HG03060 (cell line): ENCODE results near the gene LRRC4C.

Experiments used
- ATAC-seq: cut with Tn5 transposase; IDR thresholded peaks from one replicate; pipeline ENCODE4 v1.9.1; 2021; ENCODE audit warnings: low read depth, moderate number of reproducible peaks; ENCODE audit not compliant: unreplicated experiment

The LRRC4C gene

DNA sequence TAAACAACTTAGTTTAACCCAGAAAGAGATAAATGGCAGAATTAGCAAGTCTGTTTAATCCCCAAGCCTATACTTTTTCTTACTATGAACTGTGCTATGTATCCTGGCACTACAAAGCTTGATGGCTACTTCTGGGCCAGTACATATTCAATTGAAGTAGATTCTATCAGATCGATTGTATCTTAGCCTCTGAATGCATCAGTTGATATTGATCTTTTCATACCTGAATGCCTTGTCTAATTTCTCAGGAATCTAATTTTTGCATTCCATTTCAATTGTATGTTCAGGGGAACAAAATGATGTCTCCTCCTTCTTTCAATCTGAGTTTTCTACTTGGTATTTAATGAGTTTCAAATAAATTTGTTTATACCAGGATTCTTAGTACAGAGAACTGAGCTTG lies 1137.9 kb downstream of the LRRC4C start:
- ATAC-seq, result no peak

GRCh38 chr11:40316171-40316570 lies 1143.3 kb downstream of the LRRC4C start:
- no peak for ATAC-seq

GRCh38 chr11:40315122-40315521 lies 1144.3 kb downstream of the LRRC4C start:
- ATAC-seq, result no peak

- no peak for ATAC-seq
These were observed 1145.1 kb downstream of the LRRC4C start for GRCh38 chr11:40314327-40314726.

GRCh38 chr11:40306938-40307548 lies 1152.4 kb downstream of the LRRC4C start:
- no peak for ATAC-seq

DNA sequence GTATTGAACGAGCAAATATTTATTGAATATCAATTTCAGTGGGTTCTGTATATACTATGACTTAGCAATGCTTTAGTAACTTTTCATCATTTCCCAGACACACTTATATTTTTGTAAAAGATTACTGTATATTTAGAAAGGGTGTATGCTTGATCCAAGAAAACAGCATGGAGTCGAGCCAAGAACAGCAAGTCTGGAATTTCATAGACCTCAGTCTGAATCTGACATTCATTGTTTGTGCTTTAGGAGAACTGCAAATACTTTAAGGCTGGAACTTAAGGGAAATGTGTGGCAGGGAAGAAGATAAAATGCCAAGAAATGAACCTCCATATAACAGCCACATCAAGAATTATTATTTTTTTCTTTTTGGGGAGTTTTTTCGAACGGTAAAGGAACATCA lies 1156.8 kb downstream of the LRRC4C start:
- ATAC-seq, result no peak

GRCh38 chr11:40295466-40295865 lies 1164.0 kb downstream of the LRRC4C start:
- ATAC-seq, result no peak

- no peak for ATAC-seq
These were observed 1164.7 kb downstream of the LRRC4C start for GRCh38 chr11:40294741-40295140.

GRCh38 chr11:40294349-40294735 lies 1165.1 kb downstream of the LRRC4C start:
- no peak for ATAC-seq

- peak; percentile 73 for ATAC-seq
These were observed 1165.7 kb downstream of the LRRC4C start for GRCh38 chr11:40293655-40294348.

DNA sequence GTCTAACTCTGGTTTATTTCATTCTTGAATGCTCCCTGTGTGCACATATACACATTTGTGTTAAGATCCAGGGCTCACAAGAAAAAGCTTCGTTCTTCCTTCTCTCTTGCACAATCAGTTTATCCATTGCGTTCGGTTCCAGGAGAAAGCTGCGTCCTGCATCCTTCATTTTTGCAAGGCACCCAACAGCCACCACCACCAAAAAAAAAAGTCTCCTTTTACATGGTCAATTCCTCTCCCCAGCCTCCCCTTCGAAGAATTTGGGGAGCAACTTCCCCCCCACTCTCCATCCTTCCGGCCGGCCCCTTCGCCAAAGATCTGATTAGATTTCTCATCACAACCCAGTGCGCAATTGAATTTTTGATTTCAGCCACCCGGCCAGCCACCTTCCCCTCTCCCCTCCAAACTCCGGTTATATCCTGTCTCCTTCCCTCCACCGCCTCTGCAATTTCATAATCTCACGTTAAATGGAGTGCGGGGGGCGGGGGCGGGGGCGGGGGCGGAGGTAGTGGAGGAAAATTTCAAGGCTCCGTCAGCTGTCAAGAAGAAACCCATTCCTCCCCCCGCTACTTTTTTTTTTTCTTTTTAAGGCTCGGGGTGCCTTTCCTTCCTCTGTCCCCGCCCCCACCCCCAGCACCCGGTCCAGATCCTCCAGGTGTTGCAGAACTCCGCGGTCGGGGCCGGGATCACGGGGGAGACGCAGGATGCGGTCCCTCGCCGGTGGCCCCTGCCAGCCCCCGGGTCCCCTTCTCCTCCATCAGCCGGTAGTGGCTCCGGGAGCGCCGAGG lies 1166.5 kb downstream of the LRRC4C start:
- no peak for ATAC-seq

DNA sequence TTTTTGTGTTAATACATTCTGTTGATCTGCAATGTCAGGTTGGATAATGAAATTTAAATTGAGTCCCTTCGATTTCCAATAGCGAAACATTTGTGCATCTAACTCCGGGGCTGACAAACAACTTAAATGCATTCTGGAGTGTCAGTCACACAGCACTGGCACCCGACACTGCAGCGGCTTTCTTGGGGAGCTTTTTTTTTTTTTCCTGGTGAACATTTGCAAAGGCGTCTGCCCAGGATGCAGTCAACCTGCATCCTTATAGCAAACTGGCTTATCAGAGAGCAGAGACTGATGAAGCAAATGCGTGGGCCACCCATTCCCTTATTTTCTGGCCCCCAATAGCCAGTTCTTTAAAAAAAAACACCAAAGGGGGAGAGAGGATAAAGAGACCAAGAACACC lies 1167.7 kb downstream of the LRRC4C start:
- ATAC-seq, result no peak

GRCh38 chr11:40291329-40291728 lies 1168.1 kb downstream of the LRRC4C start:
- no peak for ATAC-seq

DNA sequence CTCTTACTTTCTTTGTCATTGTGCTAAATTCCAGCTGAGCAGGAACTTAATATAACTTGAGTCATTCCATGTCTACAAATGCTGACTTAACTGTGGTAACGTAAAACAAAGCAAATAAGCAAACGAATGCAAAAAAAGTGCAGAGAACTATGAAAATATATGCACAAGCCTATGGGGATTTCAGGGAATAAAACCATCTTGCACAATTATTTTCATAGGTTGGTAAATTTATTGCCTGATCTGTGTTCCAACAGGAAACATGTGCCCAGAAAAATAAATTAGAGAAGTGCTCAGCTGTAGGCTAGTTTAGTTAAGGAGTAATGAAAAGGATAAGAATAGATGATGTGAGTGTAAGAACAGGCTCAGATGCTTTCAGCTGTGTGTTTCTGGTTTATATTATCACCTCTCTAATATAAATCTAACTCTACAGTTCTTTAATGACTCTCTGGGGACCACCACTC lies 1169.3 kb downstream of the LRRC4C start:
- ATAC-seq, result no peak

DNA sequence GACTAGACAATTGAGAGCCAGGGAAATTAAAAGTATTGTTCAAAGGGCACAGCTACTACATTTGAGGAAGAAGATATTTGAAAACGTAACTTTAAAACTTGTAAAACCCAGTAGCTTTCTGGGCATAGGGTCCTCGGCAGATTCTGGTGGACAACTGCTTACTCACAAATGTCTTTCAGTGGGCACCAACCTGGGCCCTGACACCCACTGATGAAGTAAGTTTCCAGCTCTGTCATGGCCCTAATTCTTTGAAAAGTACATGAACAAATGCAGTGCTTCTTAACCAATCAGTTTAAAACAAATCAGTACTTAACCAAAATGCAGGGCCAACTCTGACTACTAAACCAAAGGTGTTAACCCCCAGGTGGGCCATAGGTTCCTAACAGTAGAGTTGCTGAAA lies 1170.1 kb downstream of the LRRC4C start:
- ATAC-seq, result no peak

GRCh38 chr11:40287916-40288803 lies 1171.3 kb downstream of the LRRC4C start:
- no peak for ATAC-seq

DNA sequence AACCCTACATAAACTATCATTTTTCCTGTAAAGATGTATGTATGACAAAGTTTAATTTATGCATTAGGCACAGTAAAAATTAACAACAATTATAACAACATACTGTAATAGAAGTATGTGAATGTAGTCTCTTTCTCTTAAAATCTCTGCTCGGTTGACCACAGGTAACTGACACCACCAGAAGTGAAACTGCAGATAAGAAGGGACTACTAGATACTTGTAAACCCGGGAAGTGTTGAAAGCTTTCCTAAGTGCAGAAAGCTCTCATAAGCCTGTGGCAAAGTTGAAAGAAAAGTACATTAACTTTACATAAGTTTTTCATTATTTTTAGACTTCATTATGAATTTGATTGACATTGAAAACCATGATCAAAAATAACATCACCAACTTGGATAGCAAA lies 1173.3 kb downstream of the LRRC4C start:
- no peak for ATAC-seq

GRCh38 chr11:40285558-40285957 lies 1173.9 kb downstream of the LRRC4C start:
- no peak for ATAC-seq

DNA sequence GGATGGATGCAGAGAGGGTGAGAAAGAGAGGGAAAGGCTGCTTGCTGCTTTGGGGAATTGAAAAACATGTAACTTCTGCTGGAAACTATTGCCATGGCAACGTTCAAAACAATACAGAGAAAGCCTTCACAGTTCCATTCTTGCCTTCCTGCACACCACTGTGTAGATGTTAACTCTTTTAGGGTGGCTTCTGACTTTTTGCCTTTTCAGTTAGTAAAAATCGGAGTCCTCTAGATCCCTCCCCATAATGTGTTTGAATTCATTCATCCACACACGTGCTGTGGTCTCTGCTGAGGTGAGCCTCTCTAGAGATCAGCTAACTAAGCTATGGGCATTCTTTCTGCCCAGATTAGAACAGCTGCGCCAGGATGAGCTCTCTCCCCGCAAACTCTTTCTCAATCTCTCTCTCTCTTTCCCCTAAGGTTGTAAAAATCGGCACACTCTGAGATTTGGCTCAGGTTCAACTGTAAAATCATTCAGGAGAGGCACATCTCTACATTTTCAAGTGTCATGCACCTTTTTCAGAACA lies 1178.3 kb downstream of the LRRC4C start:
- ATAC-seq, result no peak
